Measurements from ENCODE around the gene AQP5. TPM values are rescaled to one million over a fixed set of nuclear protein-coding genes. Genes with fewer than 3 reads are reported as not detected.
A peak's percentile ranks its signal among the peaks of the same experiment; 100 is the strongest.

AQP5 gene
- not detected for total RNA-seq

GRCh38 chr12:49961111-49961922 is at the start of gene AQP5:
Gene AQP5 (plus strand): TSS chr12:49961872. CDS start chr12:49962018, 146 bp downstream.
- Mint-ChIP-seq H3K9me3 (no peaks in the 10 kb centered on the region), H3K4me1 (ENCODE audit: low read depth) (peaks cover 7% of the 10 kb centered on the region), H3K4me3 (peak within 1 kb of the TSS; percentile 53 to 72), H3K36me3 (ENCODE audit: insufficient read depth in 2 of 2) (peaks cover 4 to 5% of the 10 kb centered on the region in 2 donors), H3K27me3 (ENCODE audit: low read depth) (peaks cover 85% of the 10 kb centered on the region), H3K27ac (no peak within 1 kb of the TSS)
- ATAC-seq (replicated peaks in 1 of 2) (peak; percentile 42 to 49), DNase-seq (no peak)

GRCh38 chr12:49912345-49913255 is 49.1 kb upstream of the AQP5 start:
- H3K36me3 Mint-ChIP-seq (ENCODE audit: insufficient read depth in 2 of 2): no peaks in the 10 kb centered on the region
- ATAC-seq (replicated peaks in 1 of 2): no peak
- no peak for DNase-seq
- H3K27me3 Mint-ChIP-seq (ENCODE audit: low read depth): peaks cover under 1% of the 10 kb centered on the region
- no peaks in the 10 kb centered on the region for H3K4me1 Mint-ChIP-seq (ENCODE audit: low read depth)
- H3K9me3 Mint-ChIP-seq: no peaks in the 10 kb centered on the region
- H3K4me3 Mint-ChIP-seq: no peak overlapping the region
- no peak overlapping the region for H3K27ac Mint-ChIP-seq

- DNase-seq: no peak
- H3K36me3 Mint-ChIP-seq (ENCODE audit: insufficient read depth in 2 of 2): no peaks in the 10 kb centered on the region
- H3K9me3 Mint-ChIP-seq: no peaks in the 10 kb centered on the region
- no peak overlapping the region for H3K4me3 Mint-ChIP-seq
- ATAC-seq (replicated peaks in 1 of 2): no peak
- no peaks in the 10 kb centered on the region for H3K4me1 Mint-ChIP-seq (ENCODE audit: low read depth)
- no peak overlapping the region for H3K27ac Mint-ChIP-seq
- H3K27me3 Mint-ChIP-seq (ENCODE audit: low read depth): no peaks in the 10 kb centered on the region
Measured at GRCh38 chr12:49916129-49916919, 45.3 kb upstream of the AQP5 start.

- H3K4me1 Mint-ChIP-seq (ENCODE audit: low read depth): no peaks in the 10 kb centered on the region
- DNase-seq (no peak), ATAC-seq (replicated peaks in 1 of 2) (no peak)
- H3K9me3 Mint-ChIP-seq: no peaks in the 10 kb centered on the region
- H3K4me3 Mint-ChIP-seq: no peak overlapping the region
- no peaks in the 10 kb centered on the region for H3K36me3 Mint-ChIP-seq (ENCODE audit: insufficient read depth in 2 of 2)
- H3K27me3 Mint-ChIP-seq (ENCODE audit: low read depth): no peaks in the 10 kb centered on the region
- H3K27ac Mint-ChIP-seq: no peak overlapping the region
Measured at GRCh38 chr12:49917166-49917787, 44.4 kb upstream of the AQP5 start.

- ATAC-seq (replicated peaks in 1 of 2) (no peak), DNase-seq (no peak)
- Mint-ChIP-seq H3K4me3 (no peak overlapping the region), H3K4me1 (ENCODE audit: low read depth) (no peaks in the 10 kb centered on the region), H3K9me3 (no peaks in the 10 kb centered on the region), H3K27me3 (ENCODE audit: low read depth) (no peaks in the 10 kb centered on the region), H3K27ac (no peak overlapping the region), H3K36me3 (ENCODE audit: insufficient read depth in 2 of 2) (no peaks in the 10 kb centered on the region)
Measured at GRCh38 chr12:49917788-49918173, 43.9 kb upstream of the AQP5 start.

GRCh38 chr12:49920241-49920914 is 41.3 kb upstream of the AQP5 start:
- DNase-seq (no peak), ATAC-seq (replicated peaks in 1 of 2) (no peak)
- Mint-ChIP-seq H3K9me3 (no peaks in the 10 kb centered on the region), H3K4me3 (no peak overlapping the region), H3K27me3 (ENCODE audit: low read depth) (no peaks in the 10 kb centered on the region), H3K36me3 (ENCODE audit: insufficient read depth in 2 of 2) (no peaks in the 10 kb centered on the region), H3K27ac (no peak overlapping the region), H3K4me1 (ENCODE audit: low read depth) (no peaks in the 10 kb centered on the region)

- Mint-ChIP-seq H3K27me3 (ENCODE audit: low read depth) (no peaks in the 10 kb centered on the region), H3K4me1 (ENCODE audit: low read depth) (no peaks in the 10 kb centered on the region), H3K9me3 (no peaks in the 10 kb centered on the region), H3K27ac (no peak overlapping the region), H3K4me3 (no peak overlapping the region), H3K36me3 (ENCODE audit: insufficient read depth in 2 of 2) (no peaks in the 10 kb centered on the region)
- ATAC-seq (replicated peaks in 1 of 2): no peak
- no peak for DNase-seq
Measured at GRCh38 chr12:49920915-49921286, 40.8 kb upstream of the AQP5 start.

- Mint-ChIP-seq H3K27me3 (ENCODE audit: low read depth) (no peaks in the 10 kb centered on the region), H3K4me3 (no peak overlapping the region), H3K9me3 (no peaks in the 10 kb centered on the region), H3K36me3 (ENCODE audit: insufficient read depth in 2 of 2) (no peaks in the 10 kb centered on the region), H3K4me1 (ENCODE audit: low read depth) (no peaks in the 10 kb centered on the region), H3K27ac (no peak overlapping the region)
- ATAC-seq (replicated peaks in 1 of 2) (no peak), DNase-seq (no peak)
Measured at GRCh38 chr12:49921299-49921698, 40.4 kb upstream of the AQP5 start.

- ATAC-seq (replicated peaks in 1 of 2) (no peak), DNase-seq (no peak)
- no peaks in the 10 kb centered on the region for H3K27me3 Mint-ChIP-seq (ENCODE audit: low read depth)
- H3K4me3 Mint-ChIP-seq: no peak overlapping the region
- no peaks in the 10 kb centered on the region for H3K36me3 Mint-ChIP-seq (ENCODE audit: insufficient read depth in 2 of 2)
- H3K4me1 Mint-ChIP-seq (ENCODE audit: low read depth): no peaks in the 10 kb centered on the region
- H3K27ac Mint-ChIP-seq: no peak overlapping the region
- no peaks in the 10 kb centered on the region for H3K9me3 Mint-ChIP-seq
Measured at GRCh38 chr12:49921936-49922335, 39.7 kb upstream of the AQP5 start.

- no peaks in the 10 kb centered on the region for H3K9me3 Mint-ChIP-seq
- no peaks in the 10 kb centered on the region for H3K27me3 Mint-ChIP-seq (ENCODE audit: low read depth)
- ATAC-seq (replicated peaks in 1 of 2) (no peak), DNase-seq (no peak)
- no peak overlapping the region for H3K27ac Mint-ChIP-seq
- no peaks in the 10 kb centered on the region for H3K4me1 Mint-ChIP-seq (ENCODE audit: low read depth)
- no peak overlapping the region for H3K4me3 Mint-ChIP-seq
- H3K36me3 Mint-ChIP-seq (ENCODE audit: insufficient read depth in 2 of 2): no peaks in the 10 kb centered on the region
Measured at GRCh38 chr12:49922349-49923034, 39.2 kb upstream of the AQP5 start.

GRCh38 chr12:49923035-49923644 is 38.5 kb upstream of the AQP5 start:
- Mint-ChIP-seq H3K27ac (no peak overlapping the region), H3K36me3 (ENCODE audit: insufficient read depth in 2 of 2) (no peaks in the 10 kb centered on the region), H3K4me3 (no peak overlapping the region), H3K4me1 (ENCODE audit: low read depth) (no peaks in the 10 kb centered on the region), H3K27me3 (ENCODE audit: low read depth) (no peaks in the 10 kb centered on the region), H3K9me3 (no peaks in the 10 kb centered on the region)
- no peak for ATAC-seq (replicated peaks in 1 of 2)
- DNase-seq: no peak

Data from activated T-cell treated with anti-CD3 and anti-CD28 coated beads, Interleukin-2, amount 50 U/mL, for 72 hours (primary cell).